Stomach (tissue), 4 donors: Measurements from ENCODE around the gene MYO1E.

ENCODE experiments used
- EP300 ChIP-seq: sonication (generic); formaldehyde crosslinking; IDR thresholded peaks from one replicate; pipeline ENCODE4 v1.6.1; 2017; ENCODE audit warnings: antibody characterized with exemption
- POLR2A ChIP-seq, 4 donors: fragments of 450-650 bp; IDR thresholded peaks; one replicate each; pipeline ENCODE4 v1.6.1; 2016; ENCODE audit warnings: antibody characterized with exemption in 4 of 4, control low read depth in 2 of 4, mild to moderate bottlenecking in 1 of 4, moderate library complexity in 1 of 4
- POLR2AphosphoS5 ChIP-seq, 3 donors: sonication (generic); formaldehyde crosslinking; IDR thresholded peaks; one replicate each; pipeline ENCODE4 v1.6.1; 2016; ENCODE audit warnings: antibody characterized with exemption in 3 of 3
- TF ChIP-seq, protein P1 (sequence below), 7 experiments: fragments of 450-650 bp in 4 of 7; fragments of 200-600 bp in 3 of 7; sonication (generic) in 3 of 7; IDR thresholded peaks; one replicate each; pipeline ENCODE4 v1.5.1; 2016 to 2019; ENCODE audit warnings: antibody characterized with exemption in 7 of 7, control low read depth in 2 of 7, mild to moderate bottlenecking in 1 of 7

DNA sequence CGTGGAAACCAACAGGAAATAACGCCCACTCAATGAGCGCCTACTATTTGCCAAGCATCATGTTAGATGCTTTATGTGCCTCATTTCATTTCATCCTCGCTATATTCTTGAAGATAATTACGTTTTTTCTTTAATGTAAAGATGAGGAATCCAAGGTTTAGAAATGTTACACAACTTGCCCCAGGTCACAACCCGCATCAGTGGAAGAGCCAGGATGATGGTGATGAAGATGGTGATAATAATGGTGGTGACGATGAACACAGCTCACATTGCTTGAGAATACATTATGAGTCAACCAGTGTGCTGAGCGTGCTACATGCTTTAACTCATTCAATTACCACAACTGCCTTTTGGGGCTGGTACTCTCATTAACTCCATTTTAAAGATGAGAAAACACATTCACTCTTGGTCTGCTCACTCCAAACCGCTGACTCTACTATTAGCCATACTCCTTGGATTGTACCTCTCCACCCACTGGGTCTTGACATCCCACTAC lies 21.5 kb upstream of the MYO1E start:
- TF ChIP-seq, protein P1, sequence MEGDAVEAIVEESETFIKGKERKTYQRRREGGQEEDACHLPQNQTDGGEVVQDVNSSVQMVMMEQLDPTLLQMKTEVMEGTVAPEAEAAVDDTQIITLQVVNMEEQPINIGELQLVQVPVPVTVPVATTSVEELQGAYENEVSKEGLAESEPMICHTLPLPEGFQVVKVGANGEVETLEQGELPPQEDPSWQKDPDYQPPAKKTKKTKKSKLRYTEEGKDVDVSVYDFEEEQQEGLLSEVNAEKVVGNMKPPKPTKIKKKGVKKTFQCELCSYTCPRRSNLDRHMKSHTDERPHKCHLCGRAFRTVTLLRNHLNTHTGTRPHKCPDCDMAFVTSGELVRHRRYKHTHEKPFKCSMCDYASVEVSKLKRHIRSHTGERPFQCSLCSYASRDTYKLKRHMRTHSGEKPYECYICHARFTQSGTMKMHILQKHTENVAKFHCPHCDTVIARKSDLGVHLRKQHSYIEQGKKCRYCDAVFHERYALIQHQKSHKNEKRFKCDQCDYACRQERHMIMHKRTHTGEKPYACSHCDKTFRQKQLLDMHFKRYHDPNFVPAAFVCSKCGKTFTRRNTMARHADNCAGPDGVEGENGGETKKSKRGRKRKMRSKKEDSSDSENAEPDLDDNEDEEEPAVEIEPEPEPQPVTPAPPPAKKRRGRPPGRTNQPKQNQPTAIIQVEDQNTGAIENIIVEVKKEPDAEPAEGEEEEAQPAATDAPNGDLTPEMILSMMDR (IDR thresholded peaks at IDR 0.05), result no peak
- no peak for TF ChIP-seq POLR2AphosphoS5 (IDR thresholded peaks at IDR 0.05)
- TF ChIP-seq POLR2A (IDR thresholded peaks at IDR 0.05), result no peak
- no peak for TF ChIP-seq EP300
